ENCODE results near the gene PDE7B. TPM values are rescaled to one million over a fixed set of nuclear protein-coding genes. Genes with fewer than 3 reads are reported as not detected.

The PDE7B gene
- total and polyA plus RNA-seq, 2 of the 8 experiments (the other 6 are each of a cell fraction or from before 2014, with no cell fraction given), result not detected

GRCh38 chr6:135826236-135826804 lies 25.2 kb upstream of the PDE7B start:
- H3K4me3 ChIP-seq (ENCODE audit: extremely low read depth in 1 of 4, insufficient read depth in 2 of 4, low read depth in 3 of 4, low read length in 4 of 4), result peak overlapping the region in 1 of 4 experiments; percentile 4; a peak in 1 of 8 replicates
- H4K91ac ChIP-seq (replicated peaks; ENCODE audit: insufficient read length, low read length), result no peak overlapping the region
- no peak overlapping the region for H2BK15ac ChIP-seq (ENCODE audit: low read length)
- H4K20me1 ChIP-seq (replicated peaks in 1 of 2; ENCODE audit: control insufficient read depth in 1 of 2, insufficient read depth in 2 of 2, low read length in 2 of 2), result no peaks in the 10 kb centered on the region
- no peak overlapping the region for H3K9ac ChIP-seq (replicated peaks in 1 of 4; ENCODE audit: extremely low read depth in 1 of 4, low read depth in 3 of 4, low read length in 3 of 4)
- no peak overlapping the region; the same call in 1 of the 2 replicates for H2BK12ac ChIP-seq (ENCODE audit: low read depth, low read length)
- H3K14ac ChIP-seq (ENCODE audit: insufficient read length), result no peak overlapping the region
- no peak overlapping the region for H3K56ac ChIP-seq (replicated peaks; ENCODE audit: insufficient read length, low read depth, low read length)
- no peaks in the 10 kb centered on the region for H3K79me2 ChIP-seq (ENCODE audit: control insufficient read depth in 1 of 2, insufficient read depth in 2 of 2, low read length in 2 of 2)
- H3K4me2 ChIP-seq (ENCODE audit: insufficient read depth in 1 of 2, low read depth in 2 of 2, low read length in 2 of 2), result peak overlapping the region; percentile 53 to 72
- H3K36me3 ChIP-seq (ENCODE audit: control insufficient read depth in 2 of 4, insufficient read depth in 4 of 4, low read length in 3 of 4), result no peaks in the 10 kb centered on the region
- H3K18ac ChIP-seq (ENCODE audit: extremely low read depth, low read length), result no peak overlapping the region; the same call in 1 of the 2 replicates
- H4K8ac ChIP-seq (ENCODE audit: extremely low read depth, insufficient read depth, low read length), result no peak overlapping the region
- CTCF ChIA-PET (ENCODE audit: partially characterized antibody), result interaction anchor here (0.7 to 1.1 kb wide), 3 partner anchors 15 to 150 kb away, joined by 3 read pairs; no protein-coding TSS in a partner anchor
- FAIRE-seq (no peak), DNase-seq (ENCODE audit: low read depth in 1 of 2, low spot score in 2 of 2) (no peak)
- H2BK20ac ChIP-seq (ENCODE audit: low read length), result no peak overlapping the region
- no peak overlapping the region for H2AK5ac ChIP-seq (ENCODE audit: low read depth, low read length)
- no peak overlapping the region for H4K5ac ChIP-seq (ENCODE audit: insufficient read length, low read depth, low read length)
- no peaks in the 10 kb centered on the region for H3K23me2 ChIP-seq (ENCODE audit: low read depth, low read length)
- H3K27ac ChIP-seq (ENCODE audit: low read depth, low read length), result no peak overlapping the region
- no peak overlapping the region for H3K23ac ChIP-seq (ENCODE audit: insufficient read length)
- no peak overlapping the region for H2BK120ac ChIP-seq (replicated peaks; ENCODE audit: low read depth, low read length)
- POLR2A ChIA-PET (ENCODE audit: partially characterized antibody), result interaction anchor here (0.6 kb wide), 1 partner anchor 417 kb away, joined by 3 read pairs; no protein-coding TSS in a partner anchor
- peaks cover 0 to 6% (median 4%) of the 10 kb centered on the region in 4 experiments; a peak in 4 of 7 replicates for H3K4me1 ChIP-seq (replicated peaks in 1 of 4; ENCODE audit: control insufficient read depth in 3 of 4, insufficient read depth in 4 of 4, low read length in 3 of 4)
- no peaks in the 10 kb centered on the region for H3K9me3 ChIP-seq (ENCODE audit: insufficient read depth in 2 of 2, low read depth in 1 of 2, low read length in 1 of 2)
- WGBS, 2 experiments (ENCODE audit: extremely low coverage in 1 of 2, insufficient coverage in 1 of 2, insufficient read length in 1 of 2, insufficient replicate concordance in 2 of 2, low coverage in 1 of 2, low lambda C conversion rate in 2 of 2, missing lambda C conversion rate in 1 of 2), result 43% methylated on average over 6 of the region's 6 CpGs; no CpG with 5 or more reads in 1 of the 2 experiments
- peak overlapping the region; percentile 30; the same call in 1 of the 2 replicates for H2AFZ ChIP-seq (ENCODE audit: low read length)
- H3K27me3 ChIP-seq (replicated peaks in 1 of 4; ENCODE audit: control insufficient read depth in 3 of 4, extremely low read depth in 1 of 4, insufficient read depth in 3 of 4, low read length in 3 of 4), result peaks cover 0 to 1% (median 0%) of the 10 kb centered on the region in 4 experiments; a peak in 1 of 7 replicates
- H3K4ac ChIP-seq (replicated peaks; ENCODE audit: insufficient read length, low read depth, low read length), result no peak overlapping the region
- no peak overlapping the region for H2BK5ac ChIP-seq (ENCODE audit: low read depth, low read length)
- no peaks in the 10 kb centered on the region for H3K79me1 ChIP-seq (ENCODE audit: low read depth, low read length)
- TF ChIP-seq ASH2L (IDR thresholded peaks at IDR 0.05; ENCODE audit: low read length), result no peak
- no peak for TF ChIP-seq JUN (IDR thresholded peaks at IDR 0.05; ENCODE audit: low read depth, low read length)

Measured in H1 (cell line).